ENCODE data around the gene TNFRSF12A.

TNFRSF12A gene

DNA sequence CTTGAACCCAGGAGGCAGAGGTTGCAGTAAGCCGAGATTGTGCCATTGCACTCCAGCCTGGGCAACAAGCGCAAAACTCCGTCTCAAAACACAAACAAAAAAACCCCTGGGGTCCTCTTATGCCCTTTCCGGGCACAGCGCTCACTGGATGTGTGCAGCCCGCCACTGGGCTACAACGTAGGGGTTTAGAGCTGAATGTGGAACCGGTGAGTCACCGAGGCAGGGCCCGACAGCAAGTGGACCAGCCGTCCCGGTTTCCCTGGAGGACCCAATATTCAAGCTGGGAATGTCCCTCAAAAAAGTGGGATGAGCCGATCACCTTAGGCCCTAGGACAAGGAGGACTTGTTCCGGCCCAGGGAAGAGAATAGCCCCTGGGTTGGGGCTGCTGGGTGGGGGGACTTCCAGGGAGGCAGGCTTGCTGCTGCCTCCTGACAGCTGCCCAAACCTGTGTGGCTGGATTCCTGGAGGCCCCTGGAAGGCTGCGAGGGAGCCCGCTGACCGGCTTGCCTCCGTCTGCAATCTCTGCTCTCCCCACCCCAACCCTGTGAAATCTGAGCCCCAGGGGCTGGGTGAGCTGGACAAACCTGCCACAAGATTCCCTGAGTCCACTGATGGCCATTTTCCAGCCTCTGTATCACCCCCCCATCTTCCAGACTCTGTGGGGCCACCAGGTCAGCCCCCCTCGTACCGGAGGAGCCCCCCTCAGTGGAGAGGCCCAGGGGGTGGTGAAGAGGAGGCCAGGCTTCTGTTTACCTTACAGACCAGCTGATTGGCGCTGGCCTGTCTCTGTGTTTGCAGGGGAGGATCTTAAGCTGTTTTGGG is 10.4 kb upstream of the TNFRSF12A start:
- Histone ChIP-seq H3K4me3 (no peak overlapping the region), H3K4me2 (no peak overlapping the region), H4K20me1 (peaks cover 13% of the 10 kb centered on the region; the same call in 1 of the 2 replicates), H3K36me3 (no peaks in the 10 kb centered on the region), H3K9ac (no peak overlapping the region), H3K27me3 (peaks cover 87% of the 10 kb centered on the region), H3K4me1 (peaks cover 46% of the 10 kb centered on the region), H3K9me3 (no peaks in the 10 kb centered on the region), H3K27ac (no peak overlapping the region)
- TF ChIP-seq Cebpa-rat (IDR thresholded peaks at IDR 0.05), result no peak

DNA sequence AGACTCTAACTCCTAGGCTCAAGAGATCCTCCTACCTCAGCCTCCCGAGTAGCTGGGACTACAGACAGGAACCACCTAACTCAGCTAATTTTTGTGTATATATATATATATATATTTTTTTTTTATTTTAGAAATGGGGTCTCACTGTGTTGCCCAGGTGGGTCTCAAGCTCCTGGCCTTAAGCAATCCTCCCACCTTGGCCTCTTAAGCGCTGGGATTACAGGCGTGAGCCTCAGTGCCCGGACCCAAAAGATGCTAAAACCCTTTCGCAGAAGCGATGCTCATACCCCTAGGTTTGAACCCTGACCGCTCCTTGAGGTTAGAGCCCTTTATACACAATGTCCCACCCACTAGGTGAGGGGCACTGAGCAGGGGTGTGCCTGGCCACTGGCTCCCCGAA is 9.7 kb upstream of the TNFRSF12A start:
- H3K4me2 ChIP-seq, result no peak overlapping the region
- no peak overlapping the region for H3K27ac ChIP-seq
- no peaks in the 10 kb centered on the region for H3K9me3 ChIP-seq

DNA sequence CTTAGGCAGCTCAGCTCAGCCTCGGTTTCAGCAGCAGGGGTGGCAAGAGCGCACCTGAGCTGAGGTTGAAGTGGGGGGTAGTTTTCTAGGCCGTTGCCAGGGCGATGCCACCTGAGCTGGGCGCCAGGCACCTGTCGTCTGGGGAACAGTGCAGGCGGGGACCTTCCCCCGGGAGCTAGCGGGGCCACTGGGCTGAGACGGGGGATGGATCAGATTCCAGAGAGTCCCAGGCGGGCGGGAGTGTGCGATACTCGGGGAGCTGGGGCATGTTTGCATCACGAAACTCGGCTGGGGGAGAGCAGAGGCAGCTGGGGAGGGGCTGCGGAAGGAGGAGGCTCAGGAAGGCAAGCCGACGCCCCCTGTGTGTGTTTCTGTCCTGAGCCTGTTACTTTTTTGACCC is 7.9 kb upstream of the TNFRSF12A start:
- Histone ChIP-seq H3K27me3 (peaks cover 66% of the 10 kb centered on the region), H4K20me1 (peaks cover 13% of the 10 kb centered on the region; the same call in 1 of the 2 replicates), H3K4me1 (peaks cover 37% of the 10 kb centered on the region), H3K4me2 (peak overlapping the region; percentile 59), H3K27ac (no peak overlapping the region), H3K36me3 (no peaks in the 10 kb centered on the region), H3K9ac (no peak overlapping the region), H3K4me3 (no peak overlapping the region), H3K9me3 (no peaks in the 10 kb centered on the region)
- TF ChIP-seq Cebpa-rat (IDR thresholded peaks at IDR 0.05), result no peak

More for the DNA sequence above, 9.7 kb upstream of the TNFRSF12A start:
- peaks cover 13% of the 10 kb centered on the region; the same call in 1 of the 2 replicates for H4K20me1 ChIP-seq
- no peak overlapping the region for H3K9ac ChIP-seq
- H3K27me3 ChIP-seq, result peaks cover 81% of the 10 kb centered on the region
- H3K36me3 ChIP-seq, result no peaks in the 10 kb centered on the region
- no peak for TF ChIP-seq Cebpa-rat (IDR thresholded peaks at IDR 0.05)
- H3K4me1 ChIP-seq, result peaks cover 46% of the 10 kb centered on the region
- H3K4me3 ChIP-seq, result no peak overlapping the region

DNA sequence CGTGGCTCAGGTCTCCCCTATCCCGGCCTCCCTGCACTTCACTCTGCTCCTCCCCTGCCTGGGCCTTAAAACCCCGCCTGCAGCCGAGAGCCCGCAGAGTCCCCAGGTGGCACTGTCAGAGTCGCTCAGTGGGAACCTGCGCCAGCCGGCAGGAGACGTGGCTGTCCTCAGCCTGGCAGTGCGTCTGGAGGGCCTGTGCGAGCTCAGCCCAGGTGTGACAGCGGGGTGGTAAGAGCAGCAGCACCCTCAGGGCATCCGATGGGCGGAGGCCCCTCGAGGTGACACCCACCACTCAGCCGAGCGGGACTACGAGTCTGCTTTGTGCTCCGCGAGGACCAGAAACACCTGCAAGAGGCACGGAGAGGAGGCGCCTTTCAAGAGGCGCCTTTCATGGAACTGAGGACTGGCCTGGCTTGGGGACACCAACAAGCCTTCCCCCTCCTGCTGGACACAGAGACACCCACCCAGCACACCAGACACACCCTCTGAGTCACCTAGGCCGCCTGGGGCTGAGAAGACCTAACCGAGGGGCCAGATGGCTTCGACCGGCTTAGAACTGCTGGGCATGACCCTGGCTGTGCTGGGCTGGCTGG is 7.2 kb upstream of the TNFRSF12A start, which contains the start of gene CLDN9:
Gene CLDN9, plus strand, starts transcription at position 96 of the 593 bp plus-strand sequence. Its CDS starts 440 bp downstream, at position 536.
- no peak within 1 kb of the TSS for H3K9ac ChIP-seq
- H3K4me1 ChIP-seq, result peaks cover 32% of the 10 kb centered on the region
- H3K27me3 ChIP-seq, result peaks cover 62% of the 10 kb centered on the region
- no peaks in the 10 kb centered on the region for H3K36me3 ChIP-seq
- peak within 1 kb of the TSS; percentile 59 for H3K4me2 ChIP-seq
- TF ChIP-seq Cebpa-rat (IDR thresholded peaks at IDR 0.05), result no peak
- no peak within 1 kb of the TSS for H3K27ac ChIP-seq
- H4K20me1 ChIP-seq, result peaks cover 13% of the 10 kb centered on the region; the same call in 1 of the 2 replicates
- H3K9me3 ChIP-seq, result no peaks in the 10 kb centered on the region
- H3K4me3 ChIP-seq, result no peak within 1 kb of the TSS

DNA sequence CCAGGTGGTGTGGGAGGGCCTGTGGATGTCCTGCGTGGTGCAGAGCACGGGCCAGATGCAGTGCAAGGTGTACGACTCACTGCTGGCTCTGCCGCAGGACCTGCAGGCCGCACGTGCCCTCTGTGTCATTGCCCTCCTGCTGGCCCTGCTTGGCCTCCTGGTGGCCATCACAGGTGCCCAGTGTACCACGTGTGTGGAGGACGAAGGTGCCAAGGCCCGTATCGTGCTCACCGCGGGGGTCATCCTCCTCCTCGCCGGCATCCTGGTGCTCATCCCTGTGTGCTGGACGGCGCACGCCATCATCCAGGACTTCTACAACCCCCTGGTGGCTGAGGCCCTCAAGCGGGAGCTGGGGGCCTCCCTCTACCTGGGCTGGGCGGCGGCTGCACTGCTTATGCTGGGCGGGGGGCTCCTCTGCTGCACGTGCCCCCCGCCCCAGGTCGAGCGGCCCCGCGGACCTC is 6.6 kb upstream of the TNFRSF12A start:
- Histone ChIP-seq H3K9me3 (no peaks in the 10 kb centered on the region), H3K27ac (no peak overlapping the region), H3K4me3 (no peak overlapping the region), H4K20me1 (peaks cover 13% of the 10 kb centered on the region; the same call in 1 of the 2 replicates), H3K4me1 (peaks cover 30% of the 10 kb centered on the region), H3K4me2 (no peak overlapping the region), H3K36me3 (no peaks in the 10 kb centered on the region), H3K27me3 (peaks cover 62% of the 10 kb centered on the region), H3K9ac (no peak overlapping the region)
- no peak for TF ChIP-seq Cebpa-rat (IDR thresholded peaks at IDR 0.05)

DNA sequence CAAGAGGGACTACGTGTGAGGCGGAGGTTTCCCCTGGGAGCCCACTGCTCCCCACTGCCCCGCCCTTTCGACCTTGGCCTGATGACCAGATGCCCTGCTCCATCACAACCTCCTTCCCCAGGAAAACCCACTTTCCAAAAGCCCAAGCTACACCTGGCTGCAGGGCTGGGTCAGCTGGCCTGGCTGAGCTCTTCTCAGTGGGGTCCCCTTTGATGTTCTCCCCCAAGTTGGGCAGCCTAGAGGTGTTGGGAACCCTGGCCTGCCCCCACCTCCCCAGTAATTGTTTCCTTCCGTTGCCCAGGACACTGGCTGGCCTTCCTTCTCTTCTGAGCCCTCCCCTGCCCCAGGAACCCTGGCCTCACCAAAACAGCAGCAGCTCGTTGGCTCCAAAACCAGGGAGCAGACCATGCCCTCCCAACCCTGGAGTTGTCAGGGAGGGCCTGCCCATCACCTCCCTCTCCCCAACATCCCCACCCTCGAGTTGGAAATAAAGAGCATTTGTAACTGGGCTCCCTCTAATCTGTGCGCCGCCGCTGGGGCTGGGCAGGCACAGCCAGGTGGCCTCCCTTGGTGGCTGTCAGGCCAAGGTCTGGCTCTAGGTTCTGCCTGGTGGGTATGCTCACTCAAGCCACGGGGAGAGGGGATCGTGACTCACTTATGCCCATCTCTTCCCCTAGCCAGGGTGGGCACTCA is 6.0 kb upstream of the TNFRSF12A start:
- peaks cover 13% of the 10 kb centered on the region; the same call in 1 of the 2 replicates for H4K20me1 ChIP-seq
- H3K4me3 ChIP-seq, result no peak overlapping the region
- H3K27ac ChIP-seq, result no peak overlapping the region
- no peaks in the 10 kb centered on the region for H3K9me3 ChIP-seq
- peaks cover 25% of the 10 kb centered on the region for H3K4me1 ChIP-seq
- H3K27me3 ChIP-seq, result peaks cover 64% of the 10 kb centered on the region
- H3K4me2 ChIP-seq, result no peak overlapping the region
- no peak for TF ChIP-seq Cebpa-rat (IDR thresholded peaks at IDR 0.05)
- H3K9ac ChIP-seq, result no peak overlapping the region
- no peaks in the 10 kb centered on the region for H3K36me3 ChIP-seq

DNA sequence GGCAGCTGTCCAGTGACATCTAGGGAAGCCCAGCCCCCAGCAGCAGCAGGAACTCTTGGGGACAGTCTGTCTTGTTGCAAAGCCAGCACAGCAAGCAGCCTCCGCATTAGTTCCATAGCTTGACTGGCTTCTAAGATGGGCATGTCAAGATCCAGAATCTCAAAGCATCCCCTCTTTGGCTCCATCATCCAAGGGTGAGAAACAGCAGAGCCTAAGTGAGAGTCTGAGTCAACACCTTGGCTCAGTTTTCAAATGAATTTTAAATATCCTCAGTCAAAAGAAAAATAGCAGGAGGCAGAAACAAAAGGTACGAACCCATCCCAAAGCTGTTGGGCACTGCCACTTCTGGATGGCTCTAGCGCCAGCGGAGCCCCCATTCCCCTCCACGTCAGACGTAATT is 5.2 kb upstream of the TNFRSF12A start:
- H3K36me3 ChIP-seq, result no peaks in the 10 kb centered on the region
- peaks cover 13% of the 10 kb centered on the region; the same call in 1 of the 2 replicates for H4K20me1 ChIP-seq
- H3K9me3 ChIP-seq, result no peaks in the 10 kb centered on the region
- no peak overlapping the region for H3K4me2 ChIP-seq
- no peak overlapping the region for H3K4me3 ChIP-seq
- H3K9ac ChIP-seq, result no peak overlapping the region
- TF ChIP-seq Cebpa-rat (IDR thresholded peaks at IDR 0.05), result no peak
- H3K4me1 ChIP-seq, result peaks cover 32% of the 10 kb centered on the region
- H3K27me3 ChIP-seq, result peaks cover 60% of the 10 kb centered on the region
- H3K27ac ChIP-seq, result no peak overlapping the region

DNA sequence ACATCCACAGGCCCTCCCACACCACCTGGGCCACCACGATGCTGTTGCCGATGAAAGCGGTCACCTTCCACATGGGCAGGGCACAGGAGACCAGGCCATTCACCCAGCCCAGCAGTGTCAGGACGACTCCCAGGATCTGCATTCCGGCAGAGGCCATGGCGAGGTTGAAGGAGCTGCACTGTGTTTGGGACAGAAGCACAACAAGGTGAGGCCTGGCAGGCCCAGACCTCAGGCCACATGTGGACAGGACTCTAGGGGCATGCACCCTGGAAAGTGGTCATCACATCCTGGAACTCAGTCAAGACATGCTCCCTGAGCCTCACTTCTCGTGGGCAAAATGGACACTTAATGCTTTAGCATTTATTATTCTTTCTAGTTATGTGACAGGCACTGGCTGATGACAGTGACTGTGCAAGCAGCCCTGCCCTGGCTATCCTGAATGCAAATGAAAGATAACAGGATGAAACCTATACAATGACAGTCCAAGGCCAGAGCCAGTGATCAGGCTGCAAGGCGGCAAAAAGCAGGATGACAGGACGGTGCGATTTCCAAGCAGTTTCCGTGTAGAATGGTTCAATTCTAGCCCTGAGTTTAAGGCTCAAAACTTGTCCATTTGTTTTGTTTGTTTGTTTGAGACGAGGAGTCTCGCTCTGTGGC is 4.2 kb upstream of the TNFRSF12A start:
- H3K9me3 ChIP-seq, result no peaks in the 10 kb centered on the region
- no peak overlapping the region for H3K9ac ChIP-seq
- peaks cover 63% of the 10 kb centered on the region for H3K27me3 ChIP-seq
- H3K4me1 ChIP-seq, result peaks cover 40% of the 10 kb centered on the region
- peaks cover 13% of the 10 kb centered on the region for H4K20me1 ChIP-seq
- no peaks in the 10 kb centered on the region for H3K36me3 ChIP-seq
- H3K4me2 ChIP-seq, result no peak overlapping the region
- no peak overlapping the region for H3K4me3 ChIP-seq
- no peak for TF ChIP-seq Cebpa-rat (IDR thresholded peaks at IDR 0.05)
- H3K27ac ChIP-seq, result no peak overlapping the region

DNA sequence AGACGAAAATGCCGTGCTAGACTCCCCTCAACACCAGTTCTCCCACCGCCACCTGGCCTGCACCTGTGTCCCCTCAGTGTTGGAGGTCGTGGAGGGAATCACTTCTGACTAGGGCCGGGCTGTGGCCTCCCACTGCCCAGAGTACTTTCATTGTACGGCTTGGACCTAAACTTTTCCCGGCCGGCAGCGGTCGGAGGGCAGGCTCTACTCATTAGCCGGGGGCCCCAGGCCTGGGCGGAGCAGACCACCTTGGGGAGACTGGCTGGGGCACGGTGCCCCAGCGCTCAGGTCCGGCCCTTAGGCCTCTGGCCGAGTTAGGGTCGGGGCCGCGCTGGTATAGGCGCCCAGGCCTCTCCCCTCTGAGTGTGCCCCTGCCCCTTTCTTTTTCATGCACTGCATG is 2.8 kb upstream of the TNFRSF12A start:
- H3K27ac ChIP-seq, result no peak overlapping the region
- peaks cover 58% of the 10 kb centered on the region for H3K27me3 ChIP-seq
- TF ChIP-seq Cebpa-rat (IDR thresholded peaks at IDR 0.05), result no peak
- H3K4me2 ChIP-seq, result no peak overlapping the region
- peaks cover 47% of the 10 kb centered on the region for H3K4me1 ChIP-seq
- H3K9ac ChIP-seq, result no peak overlapping the region
- peaks cover 25% of the 10 kb centered on the region for H4K20me1 ChIP-seq
- H3K36me3 ChIP-seq, result no peaks in the 10 kb centered on the region
- H3K4me3 ChIP-seq, result no peak overlapping the region
- no peaks in the 10 kb centered on the region for H3K9me3 ChIP-seq
